GM12878 (cell line): ENCODE data around the gene YIPF4. TPM values are rescaled to one million over a fixed set of nuclear protein-coding genes. Genes with fewer than 3 reads are reported as not detected.

Experiments
- BCL11A ChIP-seq: IDR thresholded peaks from 2 replicates; pipeline ENCODE4 v1.6.1; 2011; ENCODE audit warnings: low read depth, low read length
- CREM ChIP-seq: IDR thresholded peaks from 2 replicates; pipeline ENCODE4 v1.6.1; 2014; ENCODE audit warnings: antibody characterized with exemption, low read depth
- EP300 ChIP-seq, 2 experiments: fragments of 150-350 bp in 1 of 2; IDR thresholded peaks; 2 replicates each; pipeline ENCODE4 v1.6.1; 2011 to 2012; ENCODE audit warnings: low read depth in 2 of 2, low read length in 2 of 2, borderline replicate concordance in 1 of 2, improper control_type of control experiment in 1 of 2, inconsistent platforms in 1 of 2; ENCODE audit not compliant: control insufficient read depth in 1 of 2
- GABPA ChIP-seq: IDR thresholded peaks from 2 replicates; pipeline ENCODE4 v1.6.1; 2014; ENCODE audit warnings: antibody characterized with exemption, low read depth, mild to moderate bottlenecking, inconsistent platforms
- JUND ChIP-seq: IDR thresholded peaks from 2 replicates; pipeline ENCODE4 v1.6.1; 2012; ENCODE audit warnings: low read depth, mild to moderate bottlenecking, low read length, improper control_type of control experiment, moderate library complexity
- KAT2A ChIP-seq: conservative IDR thresholded peaks from 2 replicates; pipeline ENCODE4 v1.6.1; 2011; ENCODE audit warnings: low read depth, low read length; ENCODE audit not compliant: control insufficient read depth
- LARP7 ChIP-seq: fragments of 450-650 bp; IDR thresholded peaks from 2 replicates; pipeline ENCODE4 v1.6.1; 2017; ENCODE audit warnings: mild to moderate bottlenecking
- MXI1 ChIP-seq: fragments of 150-350 bp; IDR thresholded peaks from 2 replicates; pipeline ENCODE4 v1.6.1; 2011; ENCODE audit warnings: low read depth, mild to moderate bottlenecking, inconsistent platforms, low read length, improper control_type of control experiment
- MYB ChIP-seq: fragments of 150-350 bp; IDR thresholded peaks from 2 replicates; pipeline ENCODE4 v1.6.1; 2014; ENCODE audit warnings: mild to moderate bottlenecking, low read depth, low read length, borderline replicate concordance
- NFYA ChIP-seq: IDR thresholded peaks from 2 replicates; pipeline ENCODE4 v1.6.1; 2011; ENCODE audit warnings: low read depth, mild to moderate bottlenecking, low read length, improper control_type of control experiment, borderline replicate concordance
- RUNX3 ChIP-seq: IDR thresholded peaks from 2 replicates; pipeline ENCODE4 v1.6.1; 2012; ENCODE audit warnings: low read length, inconsistent platforms
- SMAD1 ChIP-seq: fragments of 450-650 bp; IDR thresholded peaks from 2 replicates; pipeline ENCODE4 v1.6.1; 2018; ENCODE audit warnings: mild to moderate bottlenecking, low read depth; ENCODE audit not compliant: partially characterized antibody
- TARDBP ChIP-seq: IDR thresholded peaks from 2 replicates; pipeline ENCODE4 v1.6.1; 2016; ENCODE audit warnings: borderline replicate concordance
- ZNF217 ChIP-seq: fragments of 450-650 bp; IDR thresholded peaks from 2 replicates; pipeline ENCODE4 v1.6.1; 2017; ENCODE audit warnings: antibody characterized with exemption, mild to moderate bottlenecking
- ZNF24 ChIP-seq: fragments of 450-650 bp; IDR thresholded peaks from 2 replicates; pipeline ENCODE4 v1.6.1; 2017; ENCODE audit warnings: antibody characterized with exemption, mild to moderate bottlenecking
- ZNF274 ChIP-seq: IDR thresholded peaks from one replicate; pipeline ENCODE4 v1.8.0; 2011; ENCODE audit not compliant: insufficient read length, insufficient read depth
- polyA plus RNA-seq, 11 experiments: library from polyadenylated mRNA; depleted of rRNA in 4 of 11; unstranded in 6 of 11; stranded (reverse) in 5 of 11; fragments of >200 nt; fragmentation: Nextera tagmentation in 4 of 11; fragmentation: Illumina TruSeq in 1 of 11; extraction: Ambion mirVana in 4 of 11; extraction: Trizol in 1 of 11; gene quantifications; 1 replicate in 1 of 11; 2 replicates in 10 of 11; pipeline versions ENCODE4 v1.2.1 to v1.2.3, GENCODE V29; 2011 to 2016; ENCODE audit warnings: inconsistent platforms in 2 of 11, missing spikeins in 2 of 11, low read depth in 1 of 11
- total RNA-seq, 4 experiments: library from RNA; depleted of rRNA in 3 of 4; stranded (reverse); fragments of >200 nt in 3 of 4; fragmentation: Illumina TruSeq in 1 of 4; extraction: Trizol in 1 of 4; gene quantifications; 2 replicates each; pipeline versions ENCODE4 v1.2.1 to v1.2.3, GENCODE V29; 2013 to 2021
- TF ChIP-seq, protein P1 (sequence below): IDR thresholded peaks from 2 replicates; pipeline ENCODE4 v1.6.1; 2011; ENCODE audit warnings: mild to moderate bottlenecking, low read depth, low read length, moderate library complexity; ENCODE audit not compliant: insufficient replicate concordance
- TF ChIP-seq, protein P2 (sequence below): IDR thresholded peaks from 2 replicates; pipeline ENCODE4 v1.6.1; 2012; ENCODE audit warnings: low read depth, low read length, improper control_type of control experiment
- TF ChIP-seq, protein P3 (sequence below), 3 experiments: IDR thresholded peaks in 2 of 3; conservative IDR thresholded peaks in 1 of 3; 2 replicates each; pipeline ENCODE4 v1.5.1; 2011; ENCODE audit warnings: low read depth in 3 of 3, low read length in 3 of 3, mild to moderate bottlenecking in 3 of 3, control low read depth in 2 of 3, moderate library complexity in 2 of 3, inconsistent platforms in 1 of 3, mixed read lengths in 1 of 3; ENCODE audit not compliant: control insufficient read depth in 2 of 3, insufficient read depth in 1 of 3; ENCODE audit errors: extremely low read depth in 1 of 3
- TF ChIP-seq, protein P4 (sequence below): fragments of 450-650 bp; IDR thresholded peaks from 2 replicates; pipeline ENCODE4 v1.6.1; 2016; ENCODE audit warnings: mild to moderate bottlenecking, moderate library complexity, borderline replicate concordance

Gene YIPF4
- total and polyA plus RNA-seq, 10 of the 15 experiments (the other 5 are each of a cell fraction or from before 2014, with no cell fraction given): 2.8 to 60.4 (median 11.1) TPM

DNA sequence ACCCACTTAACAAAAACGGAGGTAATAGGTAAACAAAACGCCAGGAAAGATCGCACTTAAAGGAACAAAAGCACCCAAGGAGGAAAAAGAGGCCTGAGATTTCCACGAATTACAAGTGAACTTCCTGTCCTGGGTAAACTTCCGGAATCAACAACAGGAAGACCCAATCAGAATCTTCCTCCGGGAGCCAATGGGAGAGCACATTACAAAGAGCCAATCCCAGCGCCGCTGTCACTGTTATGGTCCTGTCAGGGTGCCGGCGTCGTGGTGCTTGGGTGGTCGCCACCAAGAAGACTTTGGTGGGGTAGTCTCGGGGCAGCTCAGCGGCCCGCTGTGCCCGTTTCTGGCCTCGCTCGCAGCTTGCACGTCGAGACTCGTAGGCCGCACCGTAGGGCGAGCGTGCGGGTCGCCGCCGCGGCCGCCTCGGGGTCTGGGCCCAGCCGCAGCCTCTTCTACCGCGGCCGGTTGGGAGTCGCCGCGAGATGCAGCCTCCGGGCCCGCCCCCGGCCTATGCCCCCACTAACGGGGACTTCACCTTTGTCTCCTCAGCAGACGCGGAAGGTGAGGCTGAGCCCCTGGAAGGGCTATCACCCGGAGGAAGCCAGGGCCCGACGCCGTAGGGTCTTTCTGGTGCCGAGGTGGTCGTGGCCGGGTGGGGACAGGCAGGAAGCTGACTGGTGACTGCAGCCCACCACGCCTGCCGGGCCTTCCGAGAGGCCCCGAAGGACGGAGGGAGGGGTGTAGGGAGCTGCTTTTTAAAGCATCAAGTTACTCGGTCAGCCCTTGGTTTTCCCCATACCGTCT, at the start of gene YIPF4 (continued):
- TF ChIP-seq ZNF24 (no peak), CREM (peak; percentile 61; the same call in 1 of the 2 replicates), RUNX3 (peak; percentile 53; the same call in 1 of the 2 replicates), ZNF217 (no peak), BCL11A (no peak), ZNF274 (no peak), EP300 (IDR thresholded peaks at IDR 0.05; ENCODE audit: borderline replicate concordance in 1 of 2, control insufficient read depth in 1 of 2, low read depth in 2 of 2, low read length in 2 of 2) (no peak), LARP7 (peak; percentile 83), JUND (no peak), KAT2A (no peak), GABPA (peak; percentile 92), MXI1 (0 out of 2 replicates have a peak, but pooled peaks have one; percentile 17), MYB (no peak), TARDBP (0 out of 2 replicates have a peak, but pooled peaks have one; percentile 44), NFYA (no peak; the same call in 1 of the 2 replicates), SMAD1 (peak; percentile 72)
- TF ChIP-seq, protein P1, sequence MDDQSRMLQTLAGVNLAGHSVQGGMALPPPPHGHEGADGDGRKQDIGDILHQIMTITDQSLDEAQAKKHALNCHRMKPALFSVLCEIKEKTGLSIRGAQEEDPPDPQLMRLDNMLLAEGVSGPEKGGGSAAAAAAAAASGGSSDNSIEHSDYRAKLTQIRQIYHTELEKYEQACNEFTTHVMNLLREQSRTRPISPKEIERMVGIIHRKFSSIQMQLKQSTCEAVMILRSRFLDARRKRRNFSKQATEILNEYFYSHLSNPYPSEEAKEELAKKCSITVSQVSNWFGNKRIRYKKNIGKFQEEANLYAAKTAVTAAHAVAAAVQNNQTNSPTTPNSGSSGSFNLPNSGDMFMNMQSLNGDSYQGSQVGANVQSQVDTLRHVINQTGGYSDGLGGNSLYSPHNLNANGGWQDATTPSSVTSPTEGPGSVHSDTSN: no peak
- TF ChIP-seq, protein P2, sequence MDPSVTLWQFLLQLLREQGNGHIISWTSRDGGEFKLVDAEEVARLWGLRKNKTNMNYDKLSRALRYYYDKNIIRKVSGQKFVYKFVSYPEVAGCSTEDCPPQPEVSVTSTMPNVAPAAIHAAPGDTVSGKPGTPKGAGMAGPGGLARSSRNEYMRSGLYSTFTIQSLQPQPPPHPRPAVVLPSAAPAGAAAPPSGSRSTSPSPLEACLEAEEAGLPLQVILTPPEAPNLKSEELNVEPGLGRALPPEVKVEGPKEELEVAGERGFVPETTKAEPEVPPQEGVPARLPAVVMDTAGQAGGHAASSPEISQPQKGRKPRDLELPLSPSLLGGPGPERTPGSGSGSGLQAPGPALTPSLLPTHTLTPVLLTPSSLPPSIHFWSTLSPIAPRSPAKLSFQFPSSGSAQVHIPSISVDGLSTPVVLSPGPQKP: peak; percentile 65; the same call in 1 of the 2 replicates
- TF ChIP-seq, protein P3, sequence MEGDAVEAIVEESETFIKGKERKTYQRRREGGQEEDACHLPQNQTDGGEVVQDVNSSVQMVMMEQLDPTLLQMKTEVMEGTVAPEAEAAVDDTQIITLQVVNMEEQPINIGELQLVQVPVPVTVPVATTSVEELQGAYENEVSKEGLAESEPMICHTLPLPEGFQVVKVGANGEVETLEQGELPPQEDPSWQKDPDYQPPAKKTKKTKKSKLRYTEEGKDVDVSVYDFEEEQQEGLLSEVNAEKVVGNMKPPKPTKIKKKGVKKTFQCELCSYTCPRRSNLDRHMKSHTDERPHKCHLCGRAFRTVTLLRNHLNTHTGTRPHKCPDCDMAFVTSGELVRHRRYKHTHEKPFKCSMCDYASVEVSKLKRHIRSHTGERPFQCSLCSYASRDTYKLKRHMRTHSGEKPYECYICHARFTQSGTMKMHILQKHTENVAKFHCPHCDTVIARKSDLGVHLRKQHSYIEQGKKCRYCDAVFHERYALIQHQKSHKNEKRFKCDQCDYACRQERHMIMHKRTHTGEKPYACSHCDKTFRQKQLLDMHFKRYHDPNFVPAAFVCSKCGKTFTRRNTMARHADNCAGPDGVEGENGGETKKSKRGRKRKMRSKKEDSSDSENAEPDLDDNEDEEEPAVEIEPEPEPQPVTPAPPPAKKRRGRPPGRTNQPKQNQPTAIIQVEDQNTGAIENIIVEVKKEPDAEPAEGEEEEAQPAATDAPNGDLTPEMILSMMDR (IDR thresholded peaks at IDR 0.05 in 2 of 3, conservative IDR thresholded peaks at IDR 0.05 in 1 of 3; ENCODE audit: control insufficient read depth in 2 of 3, extremely low read depth in 1 of 3, insufficient read depth in 1 of 3, low read depth in 3 of 3, low read length in 3 of 3): no peak
- TF ChIP-seq, protein P4, sequence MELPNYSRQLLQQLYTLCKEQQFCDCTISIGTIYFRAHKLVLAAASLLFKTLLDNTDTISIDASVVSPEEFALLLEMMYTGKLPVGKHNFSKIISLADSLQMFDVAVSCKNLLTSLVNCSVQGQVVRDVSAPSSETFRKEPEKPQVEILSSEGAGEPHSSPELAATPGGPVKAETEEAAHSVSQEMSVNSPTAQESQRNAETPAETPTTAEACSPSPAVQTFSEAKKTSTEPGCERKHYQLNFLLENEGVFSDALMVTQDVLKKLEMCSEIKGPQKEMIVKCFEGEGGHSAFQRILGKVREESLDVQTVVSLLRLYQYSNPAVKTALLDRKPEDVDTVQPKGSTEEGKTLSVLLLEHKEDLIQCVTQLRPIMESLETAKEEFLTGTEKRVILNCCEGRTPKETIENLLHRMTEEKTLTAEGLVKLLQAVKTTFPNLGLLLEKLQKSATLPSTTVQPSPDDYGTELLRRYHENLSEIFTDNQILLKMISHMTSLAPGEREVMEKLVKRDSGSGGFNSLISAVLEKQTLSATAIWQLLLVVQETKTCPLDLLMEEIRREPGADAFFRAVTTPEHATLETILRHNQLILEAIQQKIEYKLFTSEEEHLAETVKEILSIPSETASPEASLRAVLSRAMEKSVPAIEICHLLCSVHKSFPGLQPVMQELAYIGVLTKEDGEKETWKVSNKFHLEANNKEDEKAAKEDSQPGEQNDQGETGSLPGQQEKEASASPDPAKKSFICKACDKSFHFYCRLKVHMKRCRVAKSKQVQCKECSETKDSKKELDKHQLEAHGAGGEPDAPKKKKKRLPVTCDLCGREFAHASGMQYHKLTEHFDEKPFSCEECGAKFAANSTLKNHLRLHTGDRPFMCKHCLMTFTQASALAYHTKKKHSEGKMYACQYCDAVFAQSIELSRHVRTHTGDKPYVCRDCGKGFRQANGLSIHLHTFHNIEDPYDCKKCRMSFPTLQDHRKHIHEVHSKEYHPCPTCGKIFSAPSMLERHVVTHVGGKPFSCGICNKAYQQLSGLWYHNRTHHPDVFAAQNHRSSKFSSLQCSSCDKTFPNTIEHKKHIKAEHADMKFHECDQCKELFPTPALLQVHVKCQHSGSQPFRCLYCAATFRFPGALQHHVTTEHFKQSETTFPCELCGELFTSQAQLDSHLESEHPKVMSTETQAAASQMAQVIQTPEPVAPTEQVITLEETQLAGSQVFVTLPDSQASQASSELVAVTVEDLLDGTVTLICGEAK: peak; percentile 91
